ENCODE results near the gene SNAP47. TPM values are rescaled to one million over a fixed set of nuclear protein-coding genes. Genes with fewer than 3 reads are reported as not detected.
A peak's percentile ranks its signal among the peaks of the same experiment; 100 is the strongest.

SNAP47 gene
- total and polyA plus RNA-seq, 2 donors (not counting 3 experiments of a cell fraction or from before 2014, with no cell fraction given) = 24.0 to 32.7 TPM

DNA sequence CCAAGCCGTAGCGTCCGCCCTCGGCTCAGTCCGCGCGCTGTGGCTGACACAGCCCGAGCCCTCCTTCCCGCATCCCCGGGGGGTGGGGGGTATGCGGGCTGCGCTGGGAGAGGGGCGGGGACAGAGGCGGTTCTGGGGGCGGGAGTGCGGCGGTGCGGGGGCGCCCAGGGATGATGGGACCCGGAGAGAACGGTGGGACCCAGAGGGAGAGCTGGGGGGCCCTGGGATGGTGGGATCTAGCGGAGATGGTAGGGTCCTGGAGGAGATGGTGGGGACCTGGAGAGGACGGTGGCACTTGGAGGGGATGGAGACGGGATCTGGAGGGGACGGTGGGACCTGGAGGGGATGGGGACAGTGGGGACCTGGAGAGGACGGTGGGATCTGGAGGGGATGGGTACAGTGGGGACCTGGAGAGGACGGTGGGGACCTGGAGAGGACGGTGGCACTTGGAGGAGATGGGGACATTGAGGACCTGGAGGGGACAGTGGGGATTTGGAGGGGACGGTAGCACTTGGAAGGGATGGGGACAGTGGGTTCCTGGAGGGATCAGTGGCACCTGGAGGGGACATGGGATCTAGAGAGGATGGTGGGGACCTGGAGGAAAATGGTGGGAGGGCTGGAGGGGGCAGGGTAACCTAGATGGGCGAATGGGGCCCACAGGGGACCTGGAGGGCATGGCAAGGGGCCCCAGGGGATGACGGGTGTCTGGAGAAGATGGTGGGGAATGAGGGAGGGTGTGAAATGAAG lies 477 bp downstream of the SNAP47 start:
- H3K79me2 ChIP-seq (ENCODE audit: control insufficient read depth, insufficient read depth, low read length) = peaks cover 64% of the 10 kb centered on the region
- H3K27ac ChIP-seq (ENCODE audit: insufficient read depth, low read depth, low read length) = no peak overlapping the region
- BruUV-seq (replicated peaks) = no TSS peak
- H3K9me3 ChIP-seq (replicated peaks; ENCODE audit: control insufficient read depth, insufficient read depth, low read length) = no peaks in the 10 kb centered on the region
- ChIA-PET CTCF (interaction anchor here (0.9 to 1.0 kb wide), 2 partner anchors 210 to 213 kb away, joined by 3 read pairs; no protein-coding TSS in a partner anchor), POLR2A (no interaction called here)
- H3K4me1 ChIP-seq (ENCODE audit: control insufficient read depth, extremely low read depth, insufficient read depth, low read length) = peaks cover 12% of the 10 kb centered on the region
- H3K4me3 ChIP-seq (replicated peaks in 1 of 3; ENCODE audit: insufficient read depth in 1 of 3, low read depth in 1 of 3, low read length in 3 of 3) = peak overlapping the region; percentile 65 to 89 (median 73)
- dilution Hi-C loops (cut with MboI; ENCODE audit: extremely low pct_ligation_motif_present, low sequenced_read_pairs) (no loop called here), intact Hi-C loops (cut with micrococcal nuclease) (loop anchor here (1.0 to 10.0 kb wide), 3 partner anchors 53 to 349 kb away; partner anchors contain the start of gene ARF1)
- FAIRE-seq (no peak), DNase-seq (ENCODE audit: low read depth, low spot score) (no peak)
- H3K27me3 ChIP-seq (ENCODE audit: control insufficient read depth in 2 of 2, insufficient read depth in 2 of 2, low read length in 2 of 2) = no peaks in the 10 kb centered on the region
- no peaks in the 10 kb centered on the region for H4K20me1 ChIP-seq (replicated peaks; ENCODE audit: control insufficient read depth, extremely low read depth, insufficient read depth, low read length)
- peak; percentile 2 for TF ChIP-seq POLR2AphosphoS5 (IDR thresholded peaks at IDR 0.05; ENCODE audit: insufficient read depth, low read depth, low read length)
- no peak for TF ChIP-seq EZH2 (IDR thresholded peaks at IDR 0.05; ENCODE audit: borderline replicate concordance, low read depth, low read length, severe bottlenecking)
- H3K9ac ChIP-seq (replicated peaks; ENCODE audit: extremely low read depth, insufficient read depth, low read length) = peak overlapping the region; percentile 58
- peak overlapping the region; percentile 76 for H3K4me2 ChIP-seq (ENCODE audit: insufficient read depth, low read length)
- peaks cover 0 to 24% of the 10 kb centered on the region in 2 experiments for H3K36me3 ChIP-seq (ENCODE audit: control insufficient read depth in 2 of 2, extremely low read depth in 1 of 2, insufficient read depth in 2 of 2, low read length in 2 of 2)
- H3K9me1 ChIP-seq (replicated peaks; ENCODE audit: control insufficient read depth, extremely low read depth, insufficient read depth, low read length) = no peaks in the 10 kb centered on the region
- H2AFZ ChIP-seq (ENCODE audit: low read depth, low read length) = peak overlapping the region; percentile 74

DNA sequence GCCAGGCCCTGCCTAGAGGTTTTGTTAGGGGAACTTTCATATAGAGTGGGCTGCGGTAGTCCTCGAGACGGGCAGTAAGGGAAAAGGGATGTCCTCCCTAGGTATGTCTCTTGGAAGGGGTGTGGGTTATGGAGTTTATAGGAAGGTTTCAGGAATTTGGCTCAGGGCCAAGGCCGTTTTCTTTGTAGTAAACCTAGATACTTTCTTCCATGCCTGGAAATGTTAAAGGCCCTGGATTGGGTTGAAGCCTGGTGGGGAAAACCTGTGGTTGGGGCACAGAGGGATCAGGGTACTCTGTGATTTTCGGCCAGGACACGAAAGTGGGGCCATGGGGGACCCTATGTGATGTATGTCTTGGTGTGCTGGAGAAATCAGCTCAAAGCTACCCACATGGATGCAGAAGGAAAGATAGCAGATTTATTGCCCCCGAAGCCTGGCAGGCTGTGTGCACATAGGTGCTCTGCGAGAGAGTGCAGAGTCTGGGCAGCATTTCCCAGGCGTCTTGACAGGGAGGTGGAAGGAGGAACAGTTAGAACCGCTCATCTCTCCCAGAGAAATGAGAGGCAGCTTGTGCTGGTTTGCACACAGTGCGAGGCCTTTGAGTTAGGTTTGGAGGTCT lies 1.7 kb downstream of the SNAP47 start:
- BruUV-seq (replicated peaks) = no TSS peak
- no peak overlapping the region for H3K27ac ChIP-seq (ENCODE audit: insufficient read depth, low read depth, low read length)
- CTCF ChIA-PET = no interaction called here
- H2AFZ ChIP-seq (ENCODE audit: low read depth, low read length) = no peak overlapping the region
- H4K20me1 ChIP-seq (replicated peaks; ENCODE audit: control insufficient read depth, extremely low read depth, insufficient read depth, low read length) = no peaks in the 10 kb centered on the region
- H3K9me3 ChIP-seq (replicated peaks; ENCODE audit: control insufficient read depth, insufficient read depth, low read length) = no peaks in the 10 kb centered on the region
- POLR2A ChIA-PET = no interaction called here
- no peak for DNase-seq (ENCODE audit: low read depth, low spot score)
- H3K4me3 ChIP-seq (replicated peaks in 1 of 3; ENCODE audit: insufficient read depth in 1 of 3, low read depth in 1 of 3, low read length in 3 of 3) = no peak overlapping the region
- no peaks in the 10 kb centered on the region for H3K27me3 ChIP-seq (ENCODE audit: control insufficient read depth in 2 of 2, insufficient read depth in 2 of 2, low read length in 2 of 2)
- H3K79me2 ChIP-seq (ENCODE audit: control insufficient read depth, insufficient read depth, low read length) = peaks cover 73% of the 10 kb centered on the region
- dilution Hi-C loops (cut with MboI; ENCODE audit: extremely low pct_ligation_motif_present, low sequenced_read_pairs) = no loop called here
- TF ChIP-seq, protein P1, sequence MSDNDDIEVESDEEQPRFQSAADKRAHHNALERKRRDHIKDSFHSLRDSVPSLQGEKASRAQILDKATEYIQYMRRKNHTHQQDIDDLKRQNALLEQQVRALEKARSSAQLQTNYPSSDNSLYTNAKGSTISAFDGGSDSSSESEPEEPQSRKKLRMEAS (IDR thresholded peaks at IDR 0.05; ENCODE audit: insufficient read depth, insufficient read length) = no peak
- no peak for TF ChIP-seq POLR2A (IDR thresholded peaks at IDR 0.05; ENCODE audit: low read depth, low read length)
- TF ChIP-seq FOS (IDR thresholded peaks at IDR 0.05; ENCODE audit: borderline replicate concordance, insufficient read depth, low read length) = no peak
- no peak for TF ChIP-seq MYC (IDR thresholded peaks at IDR 0.05; ENCODE audit: low read depth, low read length)
- TF ChIP-seq EZH2 (IDR thresholded peaks at IDR 0.05; ENCODE audit: borderline replicate concordance, low read depth, low read length, severe bottlenecking) = no peak
- TF ChIP-seq, protein P2, sequence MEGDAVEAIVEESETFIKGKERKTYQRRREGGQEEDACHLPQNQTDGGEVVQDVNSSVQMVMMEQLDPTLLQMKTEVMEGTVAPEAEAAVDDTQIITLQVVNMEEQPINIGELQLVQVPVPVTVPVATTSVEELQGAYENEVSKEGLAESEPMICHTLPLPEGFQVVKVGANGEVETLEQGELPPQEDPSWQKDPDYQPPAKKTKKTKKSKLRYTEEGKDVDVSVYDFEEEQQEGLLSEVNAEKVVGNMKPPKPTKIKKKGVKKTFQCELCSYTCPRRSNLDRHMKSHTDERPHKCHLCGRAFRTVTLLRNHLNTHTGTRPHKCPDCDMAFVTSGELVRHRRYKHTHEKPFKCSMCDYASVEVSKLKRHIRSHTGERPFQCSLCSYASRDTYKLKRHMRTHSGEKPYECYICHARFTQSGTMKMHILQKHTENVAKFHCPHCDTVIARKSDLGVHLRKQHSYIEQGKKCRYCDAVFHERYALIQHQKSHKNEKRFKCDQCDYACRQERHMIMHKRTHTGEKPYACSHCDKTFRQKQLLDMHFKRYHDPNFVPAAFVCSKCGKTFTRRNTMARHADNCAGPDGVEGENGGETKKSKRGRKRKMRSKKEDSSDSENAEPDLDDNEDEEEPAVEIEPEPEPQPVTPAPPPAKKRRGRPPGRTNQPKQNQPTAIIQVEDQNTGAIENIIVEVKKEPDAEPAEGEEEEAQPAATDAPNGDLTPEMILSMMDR (IDR thresholded peaks at IDR 0.05; ENCODE audit: extremely low read depth in 1 of 2, insufficient read depth in 1 of 2, low read depth in 1 of 2, low read length in 2 of 2) = no peak
- TF ChIP-seq GATA2 (IDR thresholded peaks at IDR 0.05; ENCODE audit: insufficient read depth, insufficient read length, low read depth, low read length) = no peak
- peaks cover 0 to 16% of the 10 kb centered on the region in 2 experiments for H3K36me3 ChIP-seq (ENCODE audit: control insufficient read depth in 2 of 2, extremely low read depth in 1 of 2, insufficient read depth in 2 of 2, low read length in 2 of 2)
- H3K9ac ChIP-seq (replicated peaks; ENCODE audit: extremely low read depth, insufficient read depth, low read length) = no peak overlapping the region
- H3K9me1 ChIP-seq (replicated peaks; ENCODE audit: control insufficient read depth, extremely low read depth, insufficient read depth, low read length) = no peaks in the 10 kb centered on the region
- FAIRE-seq = no peak
- H3K4me1 ChIP-seq (ENCODE audit: control insufficient read depth, extremely low read depth, insufficient read depth, low read length) = peaks cover 12% of the 10 kb centered on the region
- intact Hi-C loops (cut with micrococcal nuclease) = loop anchor here (10.0 kb wide), 1 partner anchor 348 kb away; the partner anchor contains the start of gene ARF1
- no peak overlapping the region for H3K4me2 ChIP-seq (ENCODE audit: insufficient read depth, low read length)

All from endothelial cell of umbilical vein (primary cell).